Measurements from ENCODE around the gene TTC21A. TPM values are rescaled to one million over a fixed set of nuclear protein-coding genes. Genes with fewer than 3 reads are reported as not detected.

TTC21A gene
- total RNA-seq, 1 donor from 2014 or later, result 6.2 TPM

DNA sequence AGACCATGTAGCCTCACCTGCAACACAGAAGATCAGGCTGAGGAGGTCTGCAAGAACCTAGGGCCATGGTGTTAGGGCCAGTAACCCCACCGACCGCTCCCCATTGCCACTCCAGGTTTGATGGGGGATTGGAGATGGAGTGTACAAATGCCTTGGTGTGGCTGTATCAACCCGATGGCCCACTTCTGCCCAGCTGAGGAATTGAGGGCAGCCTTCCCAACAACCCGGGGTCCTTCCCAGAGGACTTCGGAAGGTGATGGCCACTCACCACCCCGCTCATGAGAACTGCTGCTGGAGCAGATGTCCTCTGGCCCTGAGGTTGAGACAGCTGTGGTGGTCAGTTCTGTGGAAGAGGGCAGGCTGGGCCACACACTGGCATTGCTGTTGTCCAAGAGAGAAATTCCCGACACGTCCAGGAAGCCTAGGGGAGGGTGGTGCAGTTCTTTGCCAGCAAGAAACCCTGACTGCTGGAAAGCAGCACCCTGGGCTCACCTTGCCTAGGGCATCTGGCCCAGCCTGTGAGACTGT is 8.9 kb upstream of the TTC21A start:
- TF ChIP-seq CTCF (IDR thresholded peaks at IDR 0.05), result no peak

DNA sequence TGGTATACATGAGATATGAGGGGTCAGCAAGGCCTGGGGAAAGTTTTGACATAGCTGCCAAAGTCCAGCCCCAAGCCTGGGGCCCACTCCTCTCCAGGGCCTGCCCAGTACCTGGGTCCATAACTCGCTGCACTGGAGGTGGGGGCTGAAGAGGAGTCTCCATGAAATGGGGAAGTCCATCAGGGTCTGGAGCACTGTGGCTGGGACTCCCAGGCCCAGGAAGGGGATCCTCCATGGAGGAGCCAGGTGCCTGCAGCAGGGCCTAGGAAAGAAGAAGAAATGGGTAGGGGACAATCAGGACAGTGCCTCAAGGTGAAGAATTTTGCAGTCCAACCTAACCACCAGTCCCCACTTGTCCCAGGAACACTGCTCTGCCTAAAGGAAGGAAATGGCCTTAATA is 8.2 kb upstream of the TTC21A start:
- Mint-ChIP-seq H3K27ac (ENCODE audit: unreplicated experiment) (no peak overlapping the region), H3K4me1 (ENCODE audit: low read depth) (peaks cover 27% of the 10 kb centered on the region), H3K36me3 (ENCODE audit: low read depth) (peaks cover 14% of the 10 kb centered on the region), H3K4me3 (ENCODE audit: unreplicated experiment) (no peak overlapping the region), H3K9me3 (ENCODE audit: low read depth) (no peaks in the 10 kb centered on the region), H3K27me3 (ENCODE audit: low read depth) (no peaks in the 10 kb centered on the region)
- no peak for DNase-seq (ENCODE audit: low spot score)
- no peak for TF ChIP-seq CTCF (IDR thresholded peaks at IDR 0.05)

More for the DNA sequence above, 8.9 kb upstream of the TTC21A start:
- Mint-ChIP-seq H3K4me3 (ENCODE audit: unreplicated experiment) (no peak overlapping the region), H3K9me3 (ENCODE audit: low read depth) (no peaks in the 10 kb centered on the region), H3K27me3 (ENCODE audit: low read depth) (no peaks in the 10 kb centered on the region), H3K27ac (ENCODE audit: unreplicated experiment) (no peak overlapping the region), H3K36me3 (ENCODE audit: low read depth) (peaks cover 19% of the 10 kb centered on the region), H3K4me1 (ENCODE audit: low read depth) (peaks cover 22% of the 10 kb centered on the region)
- no peak for DNase-seq (ENCODE audit: low spot score)

- H3K4me1 Mint-ChIP-seq (ENCODE audit: low read depth), result peaks cover 32% of the 10 kb centered on the region
- peaks cover 10% of the 10 kb centered on the region for H3K36me3 Mint-ChIP-seq (ENCODE audit: low read depth)
- no peak for DNase-seq (ENCODE audit: low spot score)
- no peak for TF ChIP-seq CTCF (IDR thresholded peaks at IDR 0.05)
- no peak overlapping the region for H3K4me3 Mint-ChIP-seq (ENCODE audit: unreplicated experiment)
- no peaks in the 10 kb centered on the region for H3K9me3 Mint-ChIP-seq (ENCODE audit: low read depth)
- H3K27me3 Mint-ChIP-seq (ENCODE audit: low read depth), result no peaks in the 10 kb centered on the region
- H3K27ac Mint-ChIP-seq (ENCODE audit: unreplicated experiment), result no peak overlapping the region
Measured at GRCh38 chr3:39099738-39100499, 7.6 kb upstream of the TTC21A start.

DNA sequence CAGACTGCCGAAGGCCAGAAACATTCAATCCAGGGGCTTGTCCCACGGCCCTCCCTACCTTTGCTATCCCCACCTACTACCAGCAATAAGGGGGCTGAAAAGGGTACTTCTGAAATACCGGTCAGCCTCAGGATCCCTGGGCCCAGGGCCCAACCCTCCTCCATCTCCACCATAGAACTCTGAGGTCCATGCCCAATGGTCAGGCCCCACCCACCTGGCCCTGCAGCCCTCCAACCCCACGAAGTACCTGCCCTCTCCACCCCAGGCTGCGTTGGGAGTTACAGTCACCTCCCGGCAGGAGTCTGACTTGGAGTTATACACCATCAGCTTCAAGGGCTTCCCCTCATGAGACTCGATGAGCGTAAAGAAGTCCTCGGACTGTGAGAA is 7.0 kb upstream of the TTC21A start:
- H3K4me3 Mint-ChIP-seq (ENCODE audit: unreplicated experiment), result no peak overlapping the region
- no peaks in the 10 kb centered on the region for H3K27me3 Mint-ChIP-seq (ENCODE audit: low read depth)
- no peak overlapping the region for H3K27ac Mint-ChIP-seq (ENCODE audit: unreplicated experiment)
- H3K4me1 Mint-ChIP-seq (ENCODE audit: low read depth), result peaks cover 38% of the 10 kb centered on the region
- no peak for TF ChIP-seq CTCF (IDR thresholded peaks at IDR 0.05)
- peaks cover 4% of the 10 kb centered on the region for H3K36me3 Mint-ChIP-seq (ENCODE audit: low read depth)
- no peaks in the 10 kb centered on the region for H3K9me3 Mint-ChIP-seq (ENCODE audit: low read depth)
- DNase-seq (ENCODE audit: low spot score), result no peak

GRCh38 chr3:39101022-39101689 is 6.3 kb upstream of the TTC21A start:
- DNase-seq (ENCODE audit: low spot score), result no peak
- Mint-ChIP-seq H3K27ac (ENCODE audit: unreplicated experiment) (no peak overlapping the region), H3K9me3 (ENCODE audit: low read depth) (no peaks in the 10 kb centered on the region), H3K36me3 (ENCODE audit: low read depth) (peaks cover 4% of the 10 kb centered on the region), H3K27me3 (ENCODE audit: low read depth) (no peaks in the 10 kb centered on the region), H3K4me3 (ENCODE audit: unreplicated experiment) (no peak overlapping the region), H3K4me1 (ENCODE audit: low read depth) (peaks cover 45% of the 10 kb centered on the region)
- peak; percentile 82 for TF ChIP-seq CTCF (IDR thresholded peaks at IDR 0.05)
